Stimulated activated CD4-positive, alpha-beta T cell treated with anti-CD3 and anti-CD28 coated beads, Interleukin-2, amount 100 ng/mL, for 48 hours (primary cell): ENCODE data around the gene FSIP1.

Source experiments
- DNase-seq, 2 donors: peaks; one replicate each; pipeline ENCODE4 v3.0.0-alpha.2; 2020

Gene FSIP1

GRCh38 chr15:39672184-39672583 lies 110.5 kb downstream of the FSIP1 start:
- DNase-seq, result no peak

GRCh38 chr15:39670687-39671086 lies 112.0 kb downstream of the FSIP1 start:
- DNase-seq, result no peak

- DNase-seq, result no peak
Measured at GRCh38 chr15:39669661-39670060, 113.0 kb downstream of the FSIP1 start.

GRCh38 chr15:39669241-39669640 lies 113.4 kb downstream of the FSIP1 start:
- no peak for DNase-seq

GRCh38 chr15:39668457-39668856 lies 114.2 kb downstream of the FSIP1 start:
- no peak for DNase-seq

GRCh38 chr15:39667382-39668127 lies 115.1 kb downstream of the FSIP1 start:
- DNase-seq, result no peak

- DNase-seq, result no peak
Measured at GRCh38 chr15:39666677-39667076, 116.0 kb downstream of the FSIP1 start.

GRCh38 chr15:39665629-39666250 lies 116.9 kb downstream of the FSIP1 start:
- no peak for DNase-seq

GRCh38 chr15:39663704-39664250 lies 118.9 kb downstream of the FSIP1 start:
- DNase-seq, result no peak

GRCh38 chr15:39661776-39662175 lies 120.9 kb downstream of the FSIP1 start:
- no peak for DNase-seq

GRCh38 chr15:39658740-39659139 lies 123.9 kb downstream of the FSIP1 start:
- no peak for DNase-seq

- DNase-seq, result no peak
Measured at GRCh38 chr15:39657668-39658067, 125.0 kb downstream of the FSIP1 start.

GRCh38 chr15:39657181-39657580 lies 125.5 kb downstream of the FSIP1 start:
- no peak for DNase-seq

- DNase-seq, result no peak
Measured at GRCh38 chr15:39654304-39654703, 128.3 kb downstream of the FSIP1 start.

- DNase-seq, result no peak
Measured at GRCh38 chr15:39651881-39652280, 130.8 kb downstream of the FSIP1 start.

GRCh38 chr15:39651295-39651694 lies 131.3 kb downstream of the FSIP1 start:
- no peak for DNase-seq

GRCh38 chr15:39649757-39650156 lies 132.9 kb downstream of the FSIP1 start:
- no peak for DNase-seq

- DNase-seq, result no peak
Measured at GRCh38 chr15:39646425-39646824, 136.2 kb downstream of the FSIP1 start.

- no peak for DNase-seq
Measured at GRCh38 chr15:39645976-39646257, 136.7 kb downstream of the FSIP1 start.

- DNase-seq, result no peak
Measured at GRCh38 chr15:39645138-39645975, 137.3 kb downstream of the FSIP1 start.

GRCh38 chr15:39644136-39644535 lies 138.5 kb downstream of the FSIP1 start:
- DNase-seq, result no peak

GRCh38 chr15:39643727-39644126 lies 138.9 kb downstream of the FSIP1 start:
- no peak for DNase-seq

GRCh38 chr15:39642011-39642640 lies 140.5 kb downstream of the FSIP1 start:
- DNase-seq, result no peak
